ENCODE measurements around the gene SLC25A48.
"Not testable (repeated sequence)": the region's sequence is repeated elsewhere in the genome, so short reads cannot be mapped to it uniquely, and the experiment has no call there.

The SLC25A48 gene

DNA sequence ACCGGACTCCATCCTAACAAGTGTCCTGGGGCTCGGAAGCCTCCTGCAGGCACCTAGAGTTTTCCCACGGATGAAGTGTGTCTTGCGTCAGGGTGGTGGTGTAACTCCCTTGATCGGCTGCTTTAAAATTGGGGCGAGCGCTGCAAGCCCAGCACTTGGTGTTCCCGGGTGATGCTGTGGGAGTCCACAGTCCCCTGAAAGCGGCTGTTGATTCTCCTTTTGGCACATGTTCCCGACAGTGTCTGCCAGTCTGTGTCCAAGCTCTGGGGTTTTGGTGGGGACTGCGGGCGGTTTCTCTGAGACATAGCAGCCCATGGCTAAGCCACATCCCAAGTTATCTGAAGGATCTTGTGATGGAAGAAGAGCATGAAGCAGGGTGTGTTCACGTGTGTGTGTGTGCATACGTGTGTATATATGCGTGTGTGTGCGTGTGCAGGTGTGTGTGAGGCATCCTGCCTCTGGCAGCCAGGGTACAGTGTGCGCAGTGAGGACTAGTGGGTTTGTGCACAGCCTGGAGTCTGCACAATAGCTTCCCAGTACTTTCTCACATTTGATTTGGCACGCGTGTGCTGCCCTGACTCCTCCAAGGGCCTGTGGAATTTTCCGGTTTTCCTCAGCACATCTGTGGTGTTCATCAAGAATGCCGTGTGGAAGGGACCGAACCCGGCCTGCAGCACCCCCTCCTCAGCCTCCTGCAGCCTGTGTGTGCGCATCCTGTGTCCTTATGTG, 16.9 kb downstream of the SLC25A48 start:
- DNase-seq (ENCODE audit: low read depth) = no peak
- no peak overlapping the region for H3K4me3 ChIP-seq (ENCODE audit: low read depth, low read length)

DNA sequence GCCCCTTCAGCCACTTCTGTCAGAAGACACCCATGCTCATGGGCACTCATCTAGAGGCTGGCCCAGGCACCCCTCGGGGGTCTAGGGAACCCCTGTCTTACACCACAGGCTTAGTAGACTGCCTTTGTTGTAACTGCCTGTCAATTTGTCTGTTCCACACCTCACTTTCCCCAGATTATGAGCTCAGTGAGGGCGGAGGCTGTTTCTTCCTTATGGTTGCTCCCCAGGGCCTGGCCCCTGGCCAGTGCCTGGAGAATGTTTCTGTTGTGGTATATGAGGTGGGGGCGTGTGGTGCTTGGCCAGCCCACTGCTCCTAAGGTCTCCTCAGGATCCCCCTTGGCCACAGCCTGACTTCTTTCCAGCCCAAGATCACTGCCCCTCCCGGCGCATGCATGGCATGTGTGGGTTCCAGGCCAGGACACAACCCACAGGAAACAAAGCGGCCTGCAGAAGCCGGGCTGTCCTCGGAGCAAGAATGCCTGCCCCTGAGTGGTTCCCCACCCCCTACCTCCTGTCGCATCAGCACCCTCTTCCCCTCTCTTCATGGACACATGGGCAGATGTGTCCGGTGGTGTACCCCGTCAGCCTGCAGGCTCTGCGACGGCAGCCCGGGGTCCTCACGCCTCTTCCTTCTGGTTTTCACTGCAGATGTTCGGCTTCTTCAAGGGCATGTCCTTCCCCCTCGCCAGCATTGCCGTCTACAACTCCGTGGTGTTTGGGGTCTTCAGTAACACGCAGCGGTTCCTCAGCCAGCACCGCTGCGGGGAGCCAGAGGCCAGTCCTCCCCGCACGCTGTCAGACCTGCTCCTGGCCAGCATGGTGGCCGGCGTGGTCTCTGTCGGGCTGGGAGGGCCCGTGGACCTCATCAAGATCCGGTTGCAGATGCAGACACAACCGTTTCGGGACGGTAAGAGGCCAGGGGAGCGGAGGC, 17.7 kb downstream of the SLC25A48 start:
- DNase-seq (ENCODE audit: low read depth) = no peak
- no peak overlapping the region for H3K4me3 ChIP-seq (ENCODE audit: low read depth, low read length)

DNA sequence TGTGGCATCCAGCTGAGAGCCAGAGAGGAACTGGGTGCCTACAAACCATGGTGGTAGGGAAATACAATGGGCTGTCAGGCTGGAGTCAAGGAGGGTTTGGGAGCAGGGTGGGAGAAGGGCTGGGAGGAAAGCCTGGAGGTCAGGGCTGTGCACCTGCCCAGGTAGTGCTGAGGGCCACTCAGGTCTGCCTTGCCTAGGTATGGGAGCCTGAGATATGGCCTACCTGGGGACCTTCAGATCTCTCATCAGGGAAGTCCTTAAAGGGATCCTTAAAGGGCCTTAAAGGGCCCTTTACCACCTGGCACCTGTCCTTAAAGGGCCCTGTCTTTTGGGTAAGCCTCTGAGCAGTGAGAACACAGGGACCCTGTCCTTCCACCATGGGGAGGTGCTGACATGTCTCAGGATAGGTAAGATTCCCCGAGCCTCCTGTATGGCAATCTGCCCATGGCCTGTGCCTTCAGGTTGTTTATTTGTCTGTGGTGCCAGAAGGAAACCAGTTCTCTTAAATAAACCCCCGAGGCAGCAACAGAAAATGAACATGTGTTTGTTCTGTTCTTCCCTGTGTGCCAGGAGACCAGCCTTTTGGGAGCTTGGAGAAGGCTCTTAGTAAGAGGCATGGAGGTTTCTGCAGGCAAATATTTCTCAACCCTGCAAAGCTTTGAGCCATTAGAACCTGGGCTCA, 23.3 kb downstream of the SLC25A48 start:
- DNase-seq (ENCODE audit: low read depth) = no peak
- H3K4me3 ChIP-seq (ENCODE audit: low read depth, low read length) = no peak overlapping the region

DNA sequence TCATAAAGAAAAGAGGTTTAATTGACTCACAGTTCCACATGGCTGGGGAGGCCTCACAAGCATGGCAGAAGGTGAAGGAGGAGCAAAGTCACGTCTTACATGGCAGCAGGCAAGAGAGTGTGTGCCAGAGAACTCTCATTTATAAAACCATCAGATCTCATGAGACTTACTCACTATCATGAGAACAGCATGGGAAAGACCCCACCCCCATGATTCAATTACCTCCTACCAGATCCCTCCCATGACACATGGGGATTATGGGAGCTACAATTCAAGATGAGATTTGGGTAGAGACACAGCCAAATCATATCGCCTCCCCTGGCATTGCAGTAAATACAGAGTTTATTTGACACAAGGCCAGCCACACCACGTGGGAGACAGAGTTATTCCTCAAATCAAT, 24.7 kb downstream of the SLC25A48 start:
- DNase-seq (ENCODE audit: low read depth); H3K4me3 ChIP-seq (ENCODE audit: low read depth, low read length): not testable (repeated sequence)

DNA sequence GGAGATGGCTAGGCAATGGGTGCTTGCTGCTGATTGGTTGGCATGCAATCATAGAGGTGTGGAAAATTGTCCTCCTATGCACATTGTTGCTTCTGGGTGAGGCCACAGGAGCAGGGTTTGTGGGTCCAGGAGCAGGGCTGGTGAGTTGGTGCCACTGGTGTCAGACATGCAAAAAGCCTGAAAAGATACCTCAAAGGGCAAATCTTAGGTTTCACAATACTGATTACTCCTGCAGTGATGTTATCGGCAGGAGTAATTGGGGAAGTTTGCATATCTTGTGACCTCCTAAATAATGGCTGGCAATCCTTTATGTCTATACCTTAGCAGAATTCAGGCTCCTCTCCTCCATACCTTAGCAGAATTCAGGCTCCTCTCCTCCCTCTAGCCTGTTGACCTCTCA, 25.2 kb downstream of the SLC25A48 start:
- no peak for DNase-seq (ENCODE audit: low read depth)
- H3K4me3 ChIP-seq (ENCODE audit: low read depth, low read length) = no peak overlapping the region

DNA sequence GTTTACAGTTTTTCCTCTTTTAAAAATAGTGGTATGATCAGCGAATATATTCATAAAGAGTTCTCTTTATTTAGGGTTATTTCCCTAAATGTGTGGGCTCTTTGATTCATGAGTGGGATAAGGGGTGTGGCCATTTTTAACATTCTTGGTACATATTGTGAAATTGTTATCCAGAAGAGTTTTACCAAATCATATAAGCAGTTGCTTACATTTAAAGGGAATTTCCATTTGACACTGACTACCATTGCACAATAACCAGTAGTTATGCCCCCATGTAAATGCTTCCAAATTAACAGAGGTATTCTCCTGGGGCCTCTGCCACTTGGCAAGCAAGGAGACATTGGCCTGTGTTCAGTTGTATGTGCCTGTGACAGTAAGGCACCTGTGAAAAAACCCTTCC, 27.2 kb downstream of the SLC25A48 start:
- no peak overlapping the region for H3K4me3 ChIP-seq (ENCODE audit: low read depth, low read length)
- DNase-seq (ENCODE audit: low read depth) = no peak

DNA sequence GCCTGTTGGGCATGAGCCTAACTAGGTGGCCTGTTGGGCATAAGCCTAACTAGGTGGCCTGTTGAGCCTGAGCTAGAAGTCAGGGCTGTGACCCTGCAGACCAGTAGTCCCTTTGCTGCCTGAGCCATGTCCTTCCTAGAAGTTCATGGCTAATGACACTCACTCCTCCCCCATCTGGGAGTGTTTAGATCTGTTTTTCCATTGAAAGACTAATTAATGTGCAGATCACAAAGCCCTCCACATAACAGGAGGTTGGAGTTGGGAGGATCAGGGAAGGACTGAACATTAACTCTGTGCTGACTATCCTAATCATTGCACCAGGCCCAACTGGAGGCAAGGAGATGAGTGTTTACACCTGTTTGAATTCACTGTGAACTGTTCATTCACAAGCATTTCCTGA, 27.6 kb downstream of the SLC25A48 start:
- DNase-seq (ENCODE audit: low read depth) = no peak
- no peak overlapping the region for H3K4me3 ChIP-seq (ENCODE audit: low read depth, low read length)

DNA sequence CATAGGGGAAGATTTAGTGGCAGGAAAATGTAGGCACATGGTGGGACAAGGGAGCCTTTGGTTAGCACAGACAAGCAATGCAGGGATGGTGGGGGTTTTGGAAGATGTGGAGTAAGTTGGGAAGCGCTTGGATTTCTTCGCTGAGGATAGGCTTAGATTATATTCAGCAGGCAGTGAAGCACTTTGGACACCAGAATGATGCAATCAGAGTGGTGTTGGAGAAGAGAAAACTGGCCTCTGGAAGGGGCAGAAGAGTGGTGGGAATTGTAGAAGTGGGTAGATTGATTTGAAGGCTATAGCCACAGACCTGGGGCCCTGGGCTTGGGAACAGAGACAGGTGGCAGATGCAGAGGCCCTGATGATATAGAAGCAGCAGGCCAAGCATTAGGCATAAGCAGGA, 28.3 kb downstream of the SLC25A48 start:
- H3K4me3 ChIP-seq (ENCODE audit: low read depth, low read length) = no peak overlapping the region
- no peak for DNase-seq (ENCODE audit: low read depth)

DNA sequence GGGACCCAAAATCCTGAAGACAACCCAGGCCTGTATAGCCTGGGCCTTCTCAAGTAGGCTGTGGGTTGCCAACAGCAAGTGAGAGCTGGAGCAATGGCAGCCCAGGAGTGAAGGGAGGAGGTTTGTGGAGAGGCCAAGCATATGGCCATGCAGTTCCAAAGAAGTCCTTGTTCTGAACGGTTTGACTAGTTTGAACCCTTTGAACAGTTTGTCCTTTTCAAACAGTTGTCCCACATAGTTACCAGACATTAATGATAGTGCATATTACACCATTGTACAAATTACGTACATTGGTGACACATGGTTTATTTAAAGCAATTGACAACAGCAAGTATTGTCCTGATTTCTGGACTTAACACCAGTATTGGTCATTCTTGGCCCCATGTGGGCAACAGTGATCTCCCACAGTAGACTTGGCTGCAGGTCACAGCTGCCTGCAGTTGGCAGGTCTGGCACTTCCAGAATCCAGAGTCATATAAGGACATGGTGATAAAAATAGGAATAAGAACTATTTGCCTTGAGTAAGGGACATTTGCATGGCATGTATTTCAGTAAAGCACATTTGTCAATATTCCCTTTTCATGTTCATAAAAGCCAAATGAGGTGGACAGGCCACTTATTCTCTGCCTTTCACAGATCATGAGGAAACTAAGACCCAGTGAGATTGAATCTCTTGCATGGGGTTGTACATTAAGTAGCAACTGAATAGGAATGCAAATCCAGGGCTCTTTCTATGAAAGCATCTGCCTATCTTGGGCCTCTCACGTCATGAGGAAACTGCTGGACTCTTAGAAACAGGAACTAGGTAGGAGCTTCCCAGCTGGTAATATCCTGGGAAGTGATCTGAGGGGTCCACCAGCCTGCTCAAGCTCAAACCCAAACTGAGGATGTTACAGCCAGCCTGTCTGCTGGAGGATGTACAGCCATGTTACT, 30.3 kb downstream of the SLC25A48 start:
- DNase-seq (ENCODE audit: low read depth) = no peak

DNA sequence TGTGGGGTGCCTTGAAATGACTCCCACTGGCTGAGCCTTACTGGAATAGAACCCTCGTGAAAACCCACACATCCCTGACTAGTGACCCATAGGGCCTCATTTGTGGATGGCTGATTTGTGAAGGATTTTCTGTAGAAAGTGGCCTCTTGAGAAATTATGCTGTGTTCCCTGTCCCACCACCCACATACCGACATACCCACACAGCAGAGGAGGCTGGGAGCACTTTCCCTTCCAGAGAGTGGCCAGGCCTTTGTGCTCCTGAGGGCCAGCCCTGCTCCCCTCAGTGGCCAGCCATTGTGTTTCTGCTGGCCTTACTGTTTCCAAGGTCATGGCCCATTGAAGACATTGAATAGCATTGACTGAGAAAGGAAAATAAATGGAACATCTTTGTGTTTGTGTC, 31.6 kb downstream of the SLC25A48 start:
- no peak for DNase-seq (ENCODE audit: low read depth)
- no peak overlapping the region for H3K4me3 ChIP-seq (ENCODE audit: low read depth, low read length)

More for the DNA sequence above, 30.3 kb downstream of the SLC25A48 start:
- H3K4me3 ChIP-seq (ENCODE audit: low read depth, low read length) = no peak overlapping the region

DNA sequence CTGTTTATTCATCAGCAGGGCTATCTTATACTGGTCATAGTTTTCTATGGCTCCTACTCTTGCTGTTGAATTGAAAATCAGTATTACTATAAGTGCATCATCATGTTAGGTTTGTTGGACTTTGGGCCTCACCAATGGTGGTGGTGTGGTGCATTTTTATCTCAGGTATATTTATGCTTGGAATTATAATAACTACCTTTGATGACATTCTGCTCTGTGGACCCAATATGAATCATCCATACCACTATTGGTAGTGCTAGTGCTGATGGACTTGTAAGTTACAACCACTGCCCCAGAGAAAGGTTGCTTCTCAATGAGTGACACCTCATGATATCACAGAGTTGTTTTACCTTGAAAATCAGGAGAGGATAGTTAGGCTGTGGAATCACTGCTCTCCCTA, 33.1 kb downstream of the SLC25A48 start:
- DNase-seq (ENCODE audit: low read depth) = no peak
- H3K4me3 ChIP-seq (ENCODE audit: low read depth, low read length) = no peak overlapping the region

DNA sequence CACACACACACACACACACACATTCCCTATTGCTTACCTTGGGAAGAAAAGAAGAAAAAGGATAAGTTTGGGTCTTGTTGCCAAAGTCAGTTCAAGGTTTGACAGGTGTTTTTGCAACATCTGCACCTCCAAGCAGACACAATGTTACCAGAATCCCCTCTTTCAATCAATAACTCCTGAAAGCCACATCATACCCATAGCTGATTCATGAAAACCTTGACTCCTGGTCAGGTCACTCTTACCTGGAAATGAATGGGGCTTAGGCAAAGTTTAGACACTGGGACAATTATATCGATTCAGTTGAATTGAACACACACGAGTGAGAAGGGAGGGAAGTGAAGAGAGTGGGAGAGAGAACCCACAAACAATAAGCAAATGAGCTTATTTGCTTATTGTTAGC, 34.2 kb downstream of the SLC25A48 start:
- no peak for DNase-seq (ENCODE audit: low read depth)

DNA sequence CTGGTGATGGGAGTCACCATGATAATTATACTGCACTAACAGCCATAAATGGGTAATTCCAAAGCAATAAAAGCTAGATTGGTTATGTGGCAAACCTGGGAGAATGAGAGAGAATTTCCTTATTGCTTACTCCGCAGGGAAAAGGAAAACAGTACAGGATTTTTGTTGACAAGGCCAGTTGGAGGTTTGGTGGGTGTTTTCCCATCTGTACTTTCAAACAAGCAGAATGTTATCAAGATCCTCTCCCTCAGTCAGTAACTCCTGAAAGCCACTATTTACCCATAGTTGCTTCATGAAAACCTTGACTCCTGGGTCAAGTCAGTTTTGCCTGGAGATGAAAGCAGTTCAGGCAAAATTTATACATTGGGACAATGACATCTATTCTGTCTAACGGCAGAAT, 34.8 kb downstream of the SLC25A48 start:
- H3K4me3 ChIP-seq (ENCODE audit: low read depth, low read length) = no peak overlapping the region
- DNase-seq (ENCODE audit: low read depth) = no peak

More for the DNA sequence above, 34.2 kb downstream of the SLC25A48 start:
- H3K4me3 ChIP-seq (ENCODE audit: low read depth, low read length) = no peak overlapping the region

DNA sequence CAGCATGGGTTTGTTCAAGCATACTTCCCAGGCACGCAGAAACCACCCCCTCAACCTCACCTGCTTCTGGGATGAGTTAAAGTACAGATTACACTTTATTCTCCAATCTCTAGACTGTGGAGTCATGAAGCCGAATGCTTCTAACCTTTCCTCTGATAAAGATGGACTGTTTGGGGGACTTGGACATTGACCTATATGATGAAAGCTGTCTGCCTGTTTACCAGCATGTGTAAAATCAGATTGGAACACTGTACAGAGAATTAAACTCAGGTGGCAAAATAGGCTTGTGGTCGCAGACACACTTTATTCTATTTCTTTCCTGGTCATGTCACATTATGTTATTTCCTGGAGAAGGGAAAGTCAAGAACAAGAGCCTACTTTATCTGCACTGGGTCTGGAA, 35.5 kb downstream of the SLC25A48 start:
- no peak for DNase-seq (ENCODE audit: low read depth)
- no peak overlapping the region for H3K4me3 ChIP-seq (ENCODE audit: low read depth, low read length)

DNA sequence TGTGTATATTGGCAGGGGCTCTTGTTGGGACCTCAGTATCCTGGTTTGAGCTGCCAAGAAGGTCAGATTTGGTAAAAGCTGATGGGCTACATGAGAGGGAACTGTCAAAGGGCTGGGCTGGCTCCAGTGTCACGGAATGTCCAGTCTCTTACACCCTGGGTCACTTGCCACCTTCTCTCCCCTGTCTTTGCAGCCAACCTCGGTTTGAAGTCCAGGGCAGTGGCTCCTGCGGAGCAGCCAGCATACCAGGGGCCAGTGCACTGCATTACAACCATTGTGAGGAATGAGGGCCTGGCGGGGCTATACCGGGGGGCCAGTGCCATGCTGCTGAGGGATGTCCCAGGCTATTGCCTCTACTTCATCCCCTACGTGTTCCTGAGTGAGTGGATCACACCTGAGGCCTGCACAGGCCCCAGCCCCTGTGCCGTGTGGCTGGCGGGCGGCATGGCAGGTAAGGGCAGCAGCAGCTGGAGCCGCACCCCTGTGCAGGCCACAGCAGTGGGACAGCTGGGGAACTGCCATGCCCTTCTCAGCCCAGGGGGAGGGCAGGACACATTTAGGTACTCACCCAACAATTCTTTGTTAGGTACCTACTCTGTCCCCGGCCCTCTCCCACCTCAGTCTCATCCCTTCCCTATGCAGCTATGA, 36.9 kb downstream of the SLC25A48 start:
- H3K4me3 ChIP-seq (ENCODE audit: low read depth, low read length) = no peak overlapping the region
- DNase-seq (ENCODE audit: low read depth) = no peak

DNA sequence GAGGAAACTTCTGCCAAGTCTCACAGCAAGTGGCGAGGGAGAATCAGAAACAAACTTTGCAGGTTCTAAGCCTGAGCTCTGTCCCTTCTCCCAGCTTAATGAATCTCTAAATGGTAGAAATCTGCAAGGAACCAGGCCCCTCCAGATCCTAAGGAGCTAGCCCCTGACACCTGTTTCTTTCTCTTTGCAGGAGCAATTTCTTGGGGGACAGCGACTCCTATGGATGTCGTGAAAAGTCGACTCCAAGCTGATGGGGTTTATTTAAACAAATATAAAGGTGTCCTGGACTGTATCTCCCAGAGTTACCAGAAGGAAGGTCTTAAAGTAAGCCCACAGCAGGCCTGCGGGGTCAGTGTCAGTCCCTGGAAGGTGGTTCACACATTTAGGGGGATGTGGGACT, 39.4 kb downstream of the SLC25A48 start:
- H3K4me3 ChIP-seq (ENCODE audit: low read depth, low read length) = no peak overlapping the region
- no peak for DNase-seq (ENCODE audit: low read depth)

DNA sequence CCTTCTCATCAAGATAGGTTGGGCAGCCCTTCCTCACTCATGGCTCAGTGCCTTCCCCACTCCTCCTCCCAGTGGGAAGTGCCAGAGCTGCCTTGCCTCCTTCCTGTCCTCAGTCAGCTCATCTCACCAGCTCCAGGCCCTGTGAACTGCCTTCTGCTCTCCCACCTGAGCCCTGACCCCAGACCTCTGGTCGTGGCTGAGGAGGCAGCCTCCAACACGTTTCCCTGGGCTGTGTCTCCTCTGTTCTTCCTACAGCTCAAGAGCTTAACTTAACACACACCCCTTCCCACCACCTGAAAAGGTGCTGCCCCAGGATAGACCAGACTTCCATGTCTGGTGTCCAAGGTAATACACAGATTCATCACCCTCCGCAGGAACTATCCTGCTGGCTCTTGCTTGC, 40.0 kb downstream of the SLC25A48 start:
- no peak overlapping the region for H3K4me3 ChIP-seq (ENCODE audit: low read depth, low read length)
- DNase-seq (ENCODE audit: low read depth) = no peak

DNA sequence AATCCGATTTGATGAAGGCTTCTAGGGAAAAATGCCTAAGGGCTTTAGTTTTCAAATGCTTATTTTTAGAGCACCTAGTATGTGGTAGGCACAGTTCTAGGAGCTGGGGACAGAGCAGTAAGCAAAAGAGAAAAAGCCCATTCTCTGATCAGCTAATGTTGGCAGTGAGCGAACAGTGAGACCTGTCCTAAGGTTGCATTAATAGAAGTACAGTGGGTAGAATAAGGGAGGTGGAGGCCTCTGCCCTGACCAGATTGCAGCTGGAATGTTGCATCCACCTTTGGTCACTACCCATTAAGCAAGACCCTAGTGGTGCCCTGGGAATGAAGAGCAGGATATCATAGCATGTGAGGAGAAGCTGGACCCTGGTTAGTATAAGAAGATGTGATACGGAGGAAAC, 41.1 kb downstream of the SLC25A48 start:
- no peak overlapping the region for H3K4me3 ChIP-seq (ENCODE audit: low read depth, low read length)
- DNase-seq (ENCODE audit: low read depth) = no peak

DNA sequence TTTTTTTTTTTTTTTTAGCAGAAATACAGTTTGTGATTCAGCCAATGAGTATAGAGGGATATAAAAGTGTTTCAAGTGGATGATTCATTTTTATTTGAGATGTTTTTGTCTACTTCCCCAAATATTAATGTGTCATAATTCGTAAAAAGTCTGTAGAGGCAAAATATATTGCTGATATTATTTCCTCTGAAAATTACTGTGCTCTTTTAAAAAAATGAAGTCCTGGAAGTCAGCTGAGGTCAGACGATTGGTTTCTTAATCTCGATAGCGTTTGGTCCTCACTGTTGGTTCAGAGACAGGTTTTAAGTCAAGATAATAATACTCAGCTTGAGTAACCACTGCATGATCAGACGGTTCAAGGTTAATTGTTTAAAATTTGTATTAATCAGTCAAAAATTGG, 41.7 kb downstream of the SLC25A48 start:
- no peak for DNase-seq (ENCODE audit: low read depth)
- H3K4me3 ChIP-seq (ENCODE audit: low read depth, low read length) = no peak overlapping the region

Measured in skeletal muscle cell (primary cell).